Renal cortical epithelial cell (primary cell): ENCODE data around the gene ZNFX1. TPM values are rescaled to one million over a fixed set of nuclear protein-coding genes. Genes with fewer than 3 reads are reported as not detected.

ENCODE experiments used
- DNase-seq: peaks from one replicate; pipeline ENCODE4 v3.0.0-alpha.2; 2011; ENCODE audit warnings: low read depth
- total RNA-seq: library from RNA; depleted of rRNA; stranded (reverse); fragments of >200 nt; gene quantifications from 2 replicates; pipeline ENCODE4 v1.2.3, GENCODE V29; 2014

Gene ZNFX1
- total RNA-seq, 1 donor from 2014 or later = 89.2 TPM

DNA sequence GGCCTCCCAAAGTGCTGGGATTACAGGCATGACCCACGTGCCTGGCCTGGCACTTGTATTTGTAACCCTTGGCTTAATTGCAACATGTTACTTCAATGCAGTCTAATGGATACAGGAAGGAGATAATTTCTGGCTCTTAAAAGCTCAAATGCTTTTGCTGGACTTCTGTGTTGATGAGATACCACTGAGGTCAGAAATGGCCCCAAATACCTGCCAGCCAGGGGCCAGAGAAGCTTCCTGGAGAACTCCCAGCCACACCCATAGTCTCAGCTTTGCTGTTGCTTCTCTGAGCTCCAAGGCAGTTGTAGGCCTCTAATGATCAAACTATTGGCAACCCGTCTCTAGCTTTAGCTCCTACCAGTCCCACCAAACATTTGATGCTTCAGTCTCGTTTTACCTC lies 14.2 kb upstream of the ZNFX1 start:
- DNase-seq = no peak

- no peak for DNase-seq
Observed at GRCh38 chr20:49291200-49291599, 13.3 kb upstream of the ZNFX1 start.

- DNase-seq = no peak
Observed at GRCh38 chr20:49290608-49291191, 12.8 kb upstream of the ZNFX1 start.

- DNase-seq = no peak
Observed at GRCh38 chr20:49288784-49289696, 11.2 kb upstream of the ZNFX1 start.

DNA sequence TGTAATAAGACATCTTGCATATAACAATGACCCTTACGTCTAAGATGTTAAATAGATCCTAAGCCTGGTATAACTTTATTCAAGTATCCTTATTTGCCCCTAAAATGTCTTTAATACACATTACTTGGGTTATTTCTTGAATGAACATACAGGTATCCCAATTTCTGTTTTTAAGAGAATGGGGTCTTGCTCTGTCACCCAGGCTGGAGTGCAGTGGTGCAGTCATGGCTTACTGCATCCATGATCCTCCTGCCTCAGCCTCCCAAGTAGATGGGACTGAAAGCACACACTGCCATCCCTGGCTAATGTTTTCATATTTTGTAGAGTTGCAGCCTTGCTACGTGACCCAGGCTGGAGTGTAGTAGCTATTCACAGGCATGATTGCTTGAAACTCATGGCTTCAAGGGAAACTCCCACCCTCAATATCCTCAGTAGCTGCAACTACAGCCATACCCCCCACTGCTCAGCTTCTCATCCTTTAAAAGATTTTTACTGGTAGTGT lies 10.4 kb upstream of the ZNFX1 start:
- DNase-seq = no peak

- DNase-seq = peak; percentile 58
Observed at GRCh38 chr20:49287555-49288249, 9.8 kb upstream of the ZNFX1 start.

- peak; percentile 74 for DNase-seq
Observed at GRCh38 chr20:49286689-49287551, 9.1 kb upstream of the ZNFX1 start.

DNA sequence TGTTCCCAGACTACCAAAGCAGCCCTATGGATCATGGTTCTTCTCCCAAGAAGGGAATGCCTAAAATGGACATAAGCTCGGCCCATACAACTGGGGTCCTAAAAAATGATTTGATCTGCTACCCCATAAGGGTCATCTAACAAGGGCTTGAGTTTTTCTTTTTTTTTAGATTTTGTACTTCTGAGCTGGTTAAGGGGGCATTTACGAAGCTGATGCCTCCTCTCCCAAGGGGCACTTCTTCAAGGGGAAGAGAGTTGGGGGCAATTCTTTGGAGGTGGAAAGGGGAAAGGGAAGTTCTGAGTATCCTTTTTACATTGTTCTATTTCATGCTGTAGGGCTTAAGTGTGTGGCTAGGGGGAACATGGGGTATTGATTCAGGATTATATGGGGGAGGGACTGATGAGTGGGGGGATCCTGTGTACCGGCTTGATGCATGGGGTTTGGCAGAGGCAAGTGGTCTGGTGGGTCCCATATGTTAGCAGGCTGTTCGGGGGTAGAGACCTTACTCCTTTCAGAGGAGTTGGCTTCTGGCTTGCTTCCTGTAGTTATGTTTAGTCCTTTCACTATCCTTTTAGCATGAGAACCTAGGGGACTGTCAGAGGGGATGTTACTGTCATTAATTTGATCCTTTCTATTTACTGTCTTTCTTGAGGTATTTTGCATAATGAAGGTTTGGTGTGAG lies 8.1 kb upstream of the ZNFX1 start:
- no peak for DNase-seq

- DNase-seq = no peak
Observed at GRCh38 chr20:49285233-49285668, 7.4 kb upstream of the ZNFX1 start.

- no peak for DNase-seq
Observed at GRCh38 chr20:49284818-49285217, 7.0 kb upstream of the ZNFX1 start.

- DNase-seq = no peak
Observed at GRCh38 chr20:49283703-49284625, 6.1 kb upstream of the ZNFX1 start.

DNA sequence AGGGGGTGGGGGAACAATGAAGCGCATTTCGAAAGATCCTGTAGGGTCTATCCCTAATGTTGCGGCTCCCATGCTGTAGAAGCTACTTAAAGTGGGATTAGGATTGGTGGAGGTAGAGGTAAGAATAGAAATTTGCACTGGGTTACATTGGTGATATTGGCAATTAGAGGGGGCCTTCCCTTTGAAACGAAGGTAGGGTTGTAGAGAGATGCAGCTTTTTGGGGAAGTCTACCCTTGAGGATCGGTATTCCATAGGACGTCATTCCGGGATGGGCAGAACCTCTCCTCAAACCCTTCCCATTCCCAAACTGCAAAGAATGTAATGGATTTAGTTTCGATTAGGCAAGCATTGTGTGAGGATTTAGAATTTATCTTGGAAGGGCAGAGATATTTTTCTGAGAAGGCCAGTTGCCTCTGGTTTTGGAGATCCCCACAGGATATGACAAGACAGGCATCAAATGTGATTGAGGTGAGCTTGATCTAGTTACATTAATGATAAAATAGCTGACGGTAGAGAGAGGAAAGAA lies 5.4 kb upstream of the ZNFX1 start:
- DNase-seq = no peak

GRCh38 chr20:49282584-49283171 lies 4.8 kb upstream of the ZNFX1 start:
- no peak for DNase-seq

- no peak for DNase-seq
Observed at GRCh38 chr20:49281913-49282467, 4.1 kb upstream of the ZNFX1 start.

- DNase-seq = peak; percentile 51
Observed at GRCh38 chr20:49281059-49281912, 3.4 kb upstream of the ZNFX1 start.

DNA sequence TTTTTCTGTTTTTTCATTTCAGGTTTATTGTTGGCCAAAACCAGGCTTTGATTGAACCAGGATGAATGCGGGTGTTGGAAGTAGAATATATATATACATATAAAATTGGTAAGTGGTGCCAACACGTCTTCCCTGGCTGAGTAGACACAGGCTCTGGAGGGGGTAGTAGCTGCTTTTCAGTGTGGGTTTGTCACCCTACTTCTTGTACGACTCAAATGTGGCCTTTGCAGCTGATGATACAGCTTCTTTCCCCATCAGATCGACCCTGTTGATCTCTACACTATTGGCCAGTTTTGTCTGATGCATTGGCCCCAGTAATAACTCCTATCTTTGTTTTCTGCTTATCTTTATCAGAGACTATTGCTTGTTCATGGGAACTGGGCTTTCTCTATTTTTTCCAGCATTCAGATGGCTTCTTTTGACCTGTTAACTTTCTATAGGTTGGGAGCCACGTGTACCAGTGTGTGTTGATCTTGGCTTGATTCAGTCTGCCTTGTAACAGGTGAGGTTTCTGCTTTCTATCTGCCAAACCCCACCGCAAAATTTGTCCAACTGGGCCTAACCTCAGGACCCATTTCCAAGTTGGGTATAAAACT lies 2.7 kb upstream of the ZNFX1 start:
- DNase-seq = no peak

DNA sequence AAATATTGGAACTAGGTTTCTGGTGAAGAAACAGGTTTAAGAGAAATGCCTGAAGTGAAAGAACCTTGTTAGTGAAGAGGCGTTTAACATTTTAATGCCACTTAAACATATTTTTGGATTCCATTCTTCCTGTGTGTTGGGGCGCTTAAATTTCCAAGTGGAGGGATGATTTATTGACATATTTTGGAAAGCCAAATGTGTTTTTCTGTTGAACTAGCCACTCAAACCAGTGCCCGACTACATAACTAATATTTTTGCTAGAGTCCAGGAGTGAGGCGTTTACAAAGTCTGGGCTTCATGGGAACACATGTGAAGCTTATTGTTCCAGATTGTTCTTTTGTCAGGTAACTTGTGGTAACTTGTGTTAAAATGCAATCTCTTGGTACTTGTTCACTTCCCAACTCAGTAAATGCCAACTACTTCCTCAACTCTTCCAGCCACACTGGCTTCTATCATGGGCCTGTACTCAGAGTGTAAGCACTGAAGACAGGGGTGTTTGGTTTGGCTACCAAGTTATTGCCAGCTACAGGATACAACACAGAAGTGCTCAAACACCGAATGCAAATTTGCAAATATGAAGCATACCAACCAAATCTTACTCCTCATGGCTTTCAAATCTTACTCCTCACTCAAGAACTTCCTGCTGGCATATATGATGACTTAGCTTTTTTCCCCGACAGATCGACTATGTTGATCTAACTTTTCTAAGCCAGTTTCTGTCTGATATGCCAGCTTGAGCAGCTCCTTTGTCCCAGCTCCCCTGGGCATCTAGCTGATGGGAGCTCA lies 2.0 kb upstream of the ZNFX1 start:
- DNase-seq = no peak
